ENCODE results near the gene CACNA2D3. TPM values are rescaled to one million over a fixed set of nuclear protein-coding genes. Genes with fewer than 3 reads are reported as not detected.
A peak's percentile ranks its signal among the peaks of the same experiment; 100 is the strongest.

CACNA2D3 gene
- total and polyA plus RNA-seq, 3 experiments from 2014 or later = not detected

- no peaks in the 10 kb centered on the region for H3K36me3 Mint-ChIP-seq
- H3K9me3 Mint-ChIP-seq = peaks cover 0 to 6% (median 0%) of the 10 kb centered on the region in 5 donors
- Histone ChIP-seq H3K36me3 (ENCODE audit: insufficient read depth, low read length) (no peaks in the 10 kb centered on the region), H3K4me3 (ENCODE audit: low read length) (no peak overlapping the region), H3K9me3 (ENCODE audit: low read length) (no peaks in the 10 kb centered on the region), H3K4me1 (ENCODE audit: insufficient read depth, low read length) (no peaks in the 10 kb centered on the region), H3K27me3 (ENCODE audit: insufficient read depth, low read length, poor library complexity, severe bottlenecking) (no peaks in the 10 kb centered on the region), H3K27ac (ENCODE audit: low read depth, low read length) (no peak overlapping the region)
- POLR2A ChIA-PET = no interaction called here
- CTCF ChIA-PET = no interaction called here
- no peak for DNase-seq
- no peak overlapping the region for H3K27ac Mint-ChIP-seq
- H3K27me3 Mint-ChIP-seq = no peaks in the 10 kb centered on the region
- H3K4me1 Mint-ChIP-seq = no peaks in the 10 kb centered on the region
- no peak overlapping the region for H3K4me3 Mint-ChIP-seq
Measured at GRCh38 chr3:54165865-54166264, 43.5 kb downstream of the CACNA2D3 start.

GRCh38 chr3:54167999-54168398 is 45.6 kb downstream of the CACNA2D3 start:
- Histone ChIP-seq H3K9me3 (ENCODE audit: low read length) (no peaks in the 10 kb centered on the region), H3K4me1 (ENCODE audit: insufficient read depth, low read length) (no peaks in the 10 kb centered on the region), H3K27me3 (ENCODE audit: insufficient read depth, low read length, poor library complexity, severe bottlenecking) (no peaks in the 10 kb centered on the region), H3K4me3 (ENCODE audit: low read length) (no peak overlapping the region), H3K27ac (ENCODE audit: low read depth, low read length) (no peak overlapping the region), H3K36me3 (ENCODE audit: insufficient read depth, low read length) (no peaks in the 10 kb centered on the region)
- CTCF ChIA-PET = no interaction called here
- no peaks in the 10 kb centered on the region for H3K4me1 Mint-ChIP-seq
- no peak for DNase-seq
- no peaks in the 10 kb centered on the region for H3K36me3 Mint-ChIP-seq
- POLR2A ChIA-PET = no interaction called here
- H3K4me3 Mint-ChIP-seq = no peak overlapping the region
- H3K27ac Mint-ChIP-seq = no peak overlapping the region
- H3K9me3 Mint-ChIP-seq = peaks cover 0 to 9% (median 4%) of the 10 kb centered on the region in 5 donors
- H3K27me3 Mint-ChIP-seq = peaks cover 0 to 4% of the 10 kb centered on the region in 2 donors

- Mint-ChIP-seq H3K9me3 (peaks cover 0 to 9% (median 4%) of the 10 kb centered on the region in 5 donors), H3K36me3 (no peaks in the 10 kb centered on the region), H3K27ac (no peak overlapping the region), H3K4me3 (no peak overlapping the region), H3K27me3 (peaks cover 0 to 4% of the 10 kb centered on the region in 2 donors), H3K4me1 (no peaks in the 10 kb centered on the region)
- no peak for DNase-seq
- ChIA-PET CTCF (no interaction called here), POLR2A (no interaction called here)
- no peaks in the 10 kb centered on the region for H3K4me1 ChIP-seq (ENCODE audit: insufficient read depth, low read length)
- no peaks in the 10 kb centered on the region for H3K27me3 ChIP-seq (ENCODE audit: insufficient read depth, low read length, poor library complexity, severe bottlenecking)
- H3K9me3 ChIP-seq (ENCODE audit: low read length) = no peaks in the 10 kb centered on the region
- no peaks in the 10 kb centered on the region for H3K36me3 ChIP-seq (ENCODE audit: insufficient read depth, low read length)
- no peak overlapping the region for H3K4me3 ChIP-seq (ENCODE audit: low read length)
- H3K27ac ChIP-seq (ENCODE audit: low read depth, low read length) = no peak overlapping the region
Measured at GRCh38 chr3:54168451-54168850, 46.1 kb downstream of the CACNA2D3 start.

GRCh38 chr3:54169524-54169923 is 47.2 kb downstream of the CACNA2D3 start:
- H3K9me3 Mint-ChIP-seq = peaks cover 0 to 8% (median 5%) of the 10 kb centered on the region in 5 donors
- H3K9me3 ChIP-seq (ENCODE audit: low read length) = no peaks in the 10 kb centered on the region
- H3K36me3 Mint-ChIP-seq = no peaks in the 10 kb centered on the region
- CTCF ChIA-PET = no interaction called here
- H3K4me1 Mint-ChIP-seq = no peaks in the 10 kb centered on the region
- H3K27me3 ChIP-seq (ENCODE audit: insufficient read depth, low read length, poor library complexity, severe bottlenecking) = no peaks in the 10 kb centered on the region
- H3K4me1 ChIP-seq (ENCODE audit: insufficient read depth, low read length) = no peaks in the 10 kb centered on the region
- DNase-seq = no peak
- no peaks in the 10 kb centered on the region for H3K36me3 ChIP-seq (ENCODE audit: insufficient read depth, low read length)
- POLR2A ChIA-PET = no interaction called here
- no peak overlapping the region for H3K27ac ChIP-seq (ENCODE audit: low read depth, low read length)
- H3K4me3 ChIP-seq (ENCODE audit: low read length) = no peak overlapping the region
- H3K27ac Mint-ChIP-seq = no peak overlapping the region
- no peak overlapping the region for H3K4me3 Mint-ChIP-seq
- peaks cover 0 to 4% of the 10 kb centered on the region in 2 donors for H3K27me3 Mint-ChIP-seq

- no peaks in the 10 kb centered on the region for H3K36me3 Mint-ChIP-seq
- Histone ChIP-seq H3K27ac (ENCODE audit: low read depth, low read length) (no peak overlapping the region), H3K9me3 (ENCODE audit: low read length) (no peaks in the 10 kb centered on the region), H3K27me3 (ENCODE audit: insufficient read depth, low read length, poor library complexity, severe bottlenecking) (no peaks in the 10 kb centered on the region), H3K36me3 (ENCODE audit: insufficient read depth, low read length) (no peaks in the 10 kb centered on the region), H3K4me1 (ENCODE audit: insufficient read depth, low read length) (no peaks in the 10 kb centered on the region), H3K4me3 (ENCODE audit: low read length) (no peak overlapping the region)
- H3K9me3 Mint-ChIP-seq = peaks cover 0 to 8% (median 4%) of the 10 kb centered on the region in 5 donors
- H3K27ac Mint-ChIP-seq = no peak overlapping the region
- no peak overlapping the region for H3K4me3 Mint-ChIP-seq
- no peaks in the 10 kb centered on the region for H3K4me1 Mint-ChIP-seq
- DNase-seq = no peak
- ChIA-PET POLR2A (no interaction called here), CTCF (no interaction called here)
- peaks cover 0 to 4% of the 10 kb centered on the region in 2 donors for H3K27me3 Mint-ChIP-seq
Measured at GRCh38 chr3:54171509-54171908, 49.2 kb downstream of the CACNA2D3 start.

GRCh38 chr3:54171951-54172350 is 49.6 kb downstream of the CACNA2D3 start:
- no peak overlapping the region for H3K27ac ChIP-seq (ENCODE audit: low read depth, low read length)
- H3K9me3 ChIP-seq (ENCODE audit: low read length) = no peaks in the 10 kb centered on the region
- peak overlapping the region in 1 of 8 donors; percentile 9 for H3K27ac Mint-ChIP-seq
- no peaks in the 10 kb centered on the region for H3K36me3 Mint-ChIP-seq
- POLR2A ChIA-PET = no interaction called here
- no peak overlapping the region for H3K4me3 Mint-ChIP-seq
- no peaks in the 10 kb centered on the region for H3K4me1 ChIP-seq (ENCODE audit: insufficient read depth, low read length)
- DNase-seq = no peak
- no peaks in the 10 kb centered on the region for H3K36me3 ChIP-seq (ENCODE audit: insufficient read depth, low read length)
- CTCF ChIA-PET = no interaction called here
- H3K4me1 Mint-ChIP-seq = no peaks in the 10 kb centered on the region
- H3K27me3 ChIP-seq (ENCODE audit: insufficient read depth, low read length, poor library complexity, severe bottlenecking) = no peaks in the 10 kb centered on the region
- H3K9me3 Mint-ChIP-seq = peaks cover 0 to 8% (median 0%) of the 10 kb centered on the region in 5 donors
- H3K27me3 Mint-ChIP-seq = peaks cover 0 to 4% of the 10 kb centered on the region in 2 donors
- H3K4me3 ChIP-seq (ENCODE audit: low read length) = no peak overlapping the region

GRCh38 chr3:54173371-54173770 is 51.0 kb downstream of the CACNA2D3 start:
- no peak for DNase-seq
- no peak overlapping the region for H3K4me3 ChIP-seq (ENCODE audit: low read length)
- H3K27ac ChIP-seq (ENCODE audit: low read depth, low read length) = no peak overlapping the region
- no peaks in the 10 kb centered on the region for H3K36me3 ChIP-seq (ENCODE audit: insufficient read depth, low read length)
- no peaks in the 10 kb centered on the region for H3K9me3 ChIP-seq (ENCODE audit: low read length)
- Mint-ChIP-seq H3K4me1 (no peaks in the 10 kb centered on the region), H3K27me3 (peaks cover 0 to 4% of the 10 kb centered on the region in 2 donors), H3K27ac (no peak overlapping the region), H3K36me3 (peaks cover 0 to 2% (median 0%) of the 10 kb centered on the region in 3 donors), H3K9me3 (peaks cover 0 to 8% (median 0%) of the 10 kb centered on the region in 5 donors), H3K4me3 (no peak overlapping the region)
- no peaks in the 10 kb centered on the region for H3K27me3 ChIP-seq (ENCODE audit: insufficient read depth, low read length, poor library complexity, severe bottlenecking)
- POLR2A ChIA-PET = no interaction called here
- no peaks in the 10 kb centered on the region for H3K4me1 ChIP-seq (ENCODE audit: insufficient read depth, low read length)
- CTCF ChIA-PET = no interaction called here

GRCh38 chr3:54176106-54176505 is 53.8 kb downstream of the CACNA2D3 start:
- Mint-ChIP-seq H3K27ac (no peak overlapping the region), H3K27me3 (peaks cover 0 to 4% of the 10 kb centered on the region in 2 donors), H3K36me3 (peaks cover 0 to 2% (median 0%) of the 10 kb centered on the region in 3 donors), H3K4me1 (no peaks in the 10 kb centered on the region), H3K9me3 (peaks cover 0 to 8% (median 0%) of the 10 kb centered on the region in 5 donors), H3K4me3 (no peak overlapping the region)
- Histone ChIP-seq H3K27me3 (ENCODE audit: insufficient read depth, low read length, poor library complexity, severe bottlenecking) (no peaks in the 10 kb centered on the region), H3K4me3 (ENCODE audit: low read length) (no peak overlapping the region), H3K4me1 (ENCODE audit: insufficient read depth, low read length) (no peaks in the 10 kb centered on the region), H3K36me3 (ENCODE audit: insufficient read depth, low read length) (no peaks in the 10 kb centered on the region), H3K9me3 (ENCODE audit: low read length) (no peaks in the 10 kb centered on the region), H3K27ac (ENCODE audit: low read depth, low read length) (no peak overlapping the region)
- POLR2A ChIA-PET = no interaction called here
- no peak for DNase-seq
- CTCF ChIA-PET = no interaction called here

- DNase-seq = no peak
- Histone ChIP-seq H3K4me3 (ENCODE audit: low read length) (no peak overlapping the region), H3K9me3 (ENCODE audit: low read length) (no peaks in the 10 kb centered on the region), H3K27ac (ENCODE audit: low read depth, low read length) (no peak overlapping the region), H3K36me3 (ENCODE audit: insufficient read depth, low read length) (no peaks in the 10 kb centered on the region), H3K27me3 (ENCODE audit: insufficient read depth, low read length, poor library complexity, severe bottlenecking) (no peaks in the 10 kb centered on the region), H3K4me1 (ENCODE audit: insufficient read depth, low read length) (no peaks in the 10 kb centered on the region)
- Mint-ChIP-seq H3K27ac (no peak overlapping the region), H3K9me3 (peaks cover 0 to 5% (median 0%) of the 10 kb centered on the region in 5 donors), H3K4me1 (no peaks in the 10 kb centered on the region), H3K27me3 (no peaks in the 10 kb centered on the region), H3K36me3 (peaks cover 0 to 2% (median 0%) of the 10 kb centered on the region in 3 donors), H3K4me3 (no peak overlapping the region)
- ChIA-PET POLR2A (no interaction called here), CTCF (no interaction called here)
Measured at GRCh38 chr3:54177816-54178215, 55.5 kb downstream of the CACNA2D3 start.

Data from CD8-positive, alpha-beta memory T cell (primary cell).